Caco-2 (cell line): ENCODE results near the gene IGSF6. TPM values are rescaled to one million over a fixed set of nuclear protein-coding genes. Genes with fewer than 3 reads are reported as not detected.
"Not testable (repeated sequence)": the region's sequence is repeated elsewhere in the genome, so short reads cannot be mapped to it uniquely, and the experiment has no call there.

ENCODE experiments used
- BruUV-seq: library from RNA; stranded (reverse); fragments of 400-500 nt; replicated peaks from 2 replicates; lab custom pipeline; 2021; lab: Mats Ljungman, UMichigan
- CTCF ChIA-PET: fragments of 300-600 bp; sonication (Branson Sonifier 250); formaldehyde crosslinking; loops from one replicate; lab custom pipeline; 2022; ENCODE audit warnings: antibody characterized with exemption; lab: Charles Lee
- POLR2A ChIA-PET: fragments of 300-600 bp; sonication (Branson Sonifier 250); formaldehyde crosslinking; loops from one replicate; lab custom pipeline; 2022; ENCODE audit warnings: antibody characterized with exemption; lab: Charles Lee
- DNase-seq, 2 experiments: peaks; one replicate each; pipeline versions ENCODE4 v3.0.0 to v3.0.0-alpha.2; 2020 to 2022
- H3K27me3 ChIP-seq: replicated peaks from 2 replicates; pipeline ENCODE4 v1.6.0; 2011; ENCODE audit warnings: low read length; ENCODE audit not compliant: control insufficient read depth, insufficient read depth
- H3K36me3 ChIP-seq: 2 replicates; pipeline ENCODE4 v1.5.1; 2011; ENCODE audit warnings: low read length; ENCODE audit not compliant: control insufficient read depth, insufficient read depth
- H3K4me1 ChIP-seq: fragments of 250-450 bp; sonication (Bioruptor Pico); 2 replicates; pipeline ENCODE4 v1.5.1; 2020; ENCODE audit warnings: mild to moderate bottlenecking
- H3K4me3 ChIP-seq: 2 replicates; pipeline ENCODE4 v1.5.1; 2011; ENCODE audit warnings: low read depth, mild to moderate bottlenecking, control low read depth, low read length
- H3K9me3 ChIP-seq: fragments of 250-450 bp; sonication (Bioruptor Pico); 2 replicates; pipeline ENCODE4 v1.5.1; 2020; ENCODE audit warnings: mild to moderate bottlenecking, moderate library complexity
- H3K27ac Mint-ChIP-seq: one replicate; pipeline ENCODE4 v1.8.0; 2022; ENCODE audit warnings: mixed read lengths; ENCODE audit not compliant: unreplicated experiment
- H3K27me3 Mint-ChIP-seq: one replicate; pipeline ENCODE4 v1.8.0; 2022; ENCODE audit warnings: mixed read lengths; ENCODE audit not compliant: insufficient read depth, unreplicated experiment
- H3K36me3 Mint-ChIP-seq: one replicate; pipeline ENCODE4 v1.8.0; 2022; ENCODE audit warnings: mild to moderate bottlenecking, mixed read lengths; ENCODE audit not compliant: insufficient read depth, unreplicated experiment
- H3K4me1 Mint-ChIP-seq: one replicate; pipeline ENCODE4 v1.8.0; 2022; ENCODE audit warnings: low read depth, mixed read lengths; ENCODE audit not compliant: unreplicated experiment
- H3K4me3 Mint-ChIP-seq: one replicate; pipeline ENCODE4 v1.8.0; 2022; ENCODE audit warnings: mild to moderate bottlenecking, moderate library complexity, mixed read lengths; ENCODE audit not compliant: unreplicated experiment
- H3K9me3 Mint-ChIP-seq: one replicate; pipeline ENCODE4 v1.8.0; 2022; ENCODE audit warnings: mixed read lengths; ENCODE audit not compliant: unreplicated experiment
- intact Hi-C: fragments of 100-400 bp; cut with micrococcal nuclease; formaldehyde crosslinking; loops from one replicate; pipeline ENCODE4 v1.10.0; 2022; ENCODE audit not compliant: unreplicated experiment
- total RNA-seq: library from RNA; stranded (reverse); gene quantifications from 2 replicates; pipeline ENCODE4 v1.2.3, GENCODE V29; 2022
- TF ChIP-seq, protein P1 (sequence below), 2 experiments: fragments of 200-600 bp in 1 of 2; IDR thresholded peaks; 1 replicate in 1 of 2; 2 replicates in 1 of 2; pipeline versions ENCODE4 v1.5.1 to v1.8.0; 2011 to 2022; ENCODE audit warnings: antibody characterized with exemption in 1 of 2, control low read depth in 1 of 2, inconsistent platforms in 1 of 2, low read depth in 1 of 2, low read length in 1 of 2, mild to moderate bottlenecking in 1 of 2, moderate library complexity in 1 of 2; ENCODE audit not compliant: insufficient read depth in 1 of 2, severe bottlenecking in 1 of 2, unreplicated experiment in 1 of 2

The IGSF6 gene
- total RNA-seq, 1 experiment from 2014 or later, result not detected

DNA sequence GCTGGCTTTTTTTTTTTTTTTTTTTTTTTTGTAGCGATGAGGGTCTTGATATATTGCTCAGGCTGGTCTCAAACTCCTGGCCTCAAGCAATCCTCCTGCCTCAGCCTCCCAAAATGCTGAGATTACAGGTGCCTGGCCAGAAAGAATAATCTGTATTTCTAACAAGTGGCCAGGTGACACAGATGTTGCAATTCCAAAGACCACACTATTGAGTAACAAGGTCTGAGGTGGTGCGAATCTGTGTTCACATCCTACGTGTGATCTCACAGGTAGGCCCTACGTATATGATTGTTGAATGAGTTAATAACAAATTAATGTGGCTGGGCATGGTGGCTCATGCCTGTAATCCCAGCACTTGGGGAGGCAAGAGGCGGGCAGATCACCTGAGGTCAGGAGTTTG lies 44.6 kb upstream of the IGSF6 start:
- H3K9me3 ChIP-seq, result no peaks in the 10 kb centered on the region
- Mint-ChIP-seq H3K36me3 (no peaks in the 10 kb centered on the region), H3K4me3 (no peak overlapping the region), H3K9me3 (no peaks in the 10 kb centered on the region), H3K27ac (no peak overlapping the region), H3K4me1 (no peaks in the 10 kb centered on the region), H3K27me3 (peaks cover 3% of the 10 kb centered on the region)
- no peak overlapping the region for H3K4me3 ChIP-seq
- no peak for DNase-seq
- BruUV-seq, result no TSS peak
- intact Hi-C loops, result no loop called here
- no peaks in the 10 kb centered on the region for H3K27me3 ChIP-seq
- no peaks in the 10 kb centered on the region for H3K36me3 ChIP-seq
- H3K4me1 ChIP-seq, result no peaks in the 10 kb centered on the region
- CTCF ChIA-PET, result interaction anchor here (0.6 kb wide), 1 partner anchor 16 kb away, joined by 3 read pairs; no protein-coding TSS in a partner anchor
- TF ChIP-seq, protein P1, sequence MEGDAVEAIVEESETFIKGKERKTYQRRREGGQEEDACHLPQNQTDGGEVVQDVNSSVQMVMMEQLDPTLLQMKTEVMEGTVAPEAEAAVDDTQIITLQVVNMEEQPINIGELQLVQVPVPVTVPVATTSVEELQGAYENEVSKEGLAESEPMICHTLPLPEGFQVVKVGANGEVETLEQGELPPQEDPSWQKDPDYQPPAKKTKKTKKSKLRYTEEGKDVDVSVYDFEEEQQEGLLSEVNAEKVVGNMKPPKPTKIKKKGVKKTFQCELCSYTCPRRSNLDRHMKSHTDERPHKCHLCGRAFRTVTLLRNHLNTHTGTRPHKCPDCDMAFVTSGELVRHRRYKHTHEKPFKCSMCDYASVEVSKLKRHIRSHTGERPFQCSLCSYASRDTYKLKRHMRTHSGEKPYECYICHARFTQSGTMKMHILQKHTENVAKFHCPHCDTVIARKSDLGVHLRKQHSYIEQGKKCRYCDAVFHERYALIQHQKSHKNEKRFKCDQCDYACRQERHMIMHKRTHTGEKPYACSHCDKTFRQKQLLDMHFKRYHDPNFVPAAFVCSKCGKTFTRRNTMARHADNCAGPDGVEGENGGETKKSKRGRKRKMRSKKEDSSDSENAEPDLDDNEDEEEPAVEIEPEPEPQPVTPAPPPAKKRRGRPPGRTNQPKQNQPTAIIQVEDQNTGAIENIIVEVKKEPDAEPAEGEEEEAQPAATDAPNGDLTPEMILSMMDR (IDR thresholded peaks at IDR 0.05; ENCODE audit: insufficient read depth in 1 of 2, low read depth in 1 of 2, low read length in 1 of 2, severe bottlenecking in 1 of 2, unreplicated experiment in 1 of 2), result no peak
- POLR2A ChIA-PET, result no interaction called here

- no TSS peak for BruUV-seq
- H3K9me3 ChIP-seq, result no peaks in the 10 kb centered on the region
- H3K4me1 ChIP-seq, result no peaks in the 10 kb centered on the region
- Mint-ChIP-seq H3K4me1 (no peaks in the 10 kb centered on the region), H3K36me3 (no peaks in the 10 kb centered on the region), H3K9me3 (no peaks in the 10 kb centered on the region), H3K27ac (no peak overlapping the region), H3K4me3 (no peak overlapping the region), H3K27me3 (peaks cover 3% of the 10 kb centered on the region)
- no peak overlapping the region for H3K4me3 ChIP-seq
- intact Hi-C loops, result no loop called here
- H3K36me3 ChIP-seq, result no peaks in the 10 kb centered on the region
- ChIA-PET CTCF (no interaction called here), POLR2A (no interaction called here)
- no peaks in the 10 kb centered on the region for H3K27me3 ChIP-seq
- no peak for DNase-seq
- TF ChIP-seq, protein P1 (IDR thresholded peaks at IDR 0.05; ENCODE audit: insufficient read depth in 1 of 2, low read depth in 1 of 2, low read length in 1 of 2, severe bottlenecking in 1 of 2, unreplicated experiment in 1 of 2), result no peak
Observed at GRCh38 chr16:21694609-21695008, 42.2 kb upstream of the IGSF6 start.

GRCh38 chr16:21690967-21691366 lies 38.6 kb upstream of the IGSF6 start:
- H3K4me1 ChIP-seq, BruUV-seq, intact Hi-C loops, H3K27me3 Mint-ChIP-seq, H3K4me1 Mint-ChIP-seq, H3K27me3 ChIP-seq, DNase-seq, H3K4me3 ChIP-seq, H3K9me3 Mint-ChIP-seq, H3K9me3 ChIP-seq, H3K27ac Mint-ChIP-seq, H3K36me3 ChIP-seq, H3K4me3 Mint-ChIP-seq, H3K36me3 Mint-ChIP-seq, CTCF ChIA-PET: not testable (repeated sequence)
- POLR2A ChIA-PET, result interaction anchor here (0.5 kb wide), 1 partner anchor 111 kb away, joined by 3 read pairs; no protein-coding TSS in a partner anchor

- intact Hi-C loops, result no loop called here
- Histone ChIP-seq H3K27me3 (no peaks in the 10 kb centered on the region), H3K36me3 (no peaks in the 10 kb centered on the region), H3K9me3 (no peaks in the 10 kb centered on the region), H3K4me3 (no peak overlapping the region), H3K4me1 (no peaks in the 10 kb centered on the region)
- Mint-ChIP-seq H3K27ac (no peak overlapping the region), H3K36me3 (no peaks in the 10 kb centered on the region), H3K4me1 (no peaks in the 10 kb centered on the region), H3K27me3 (no peaks in the 10 kb centered on the region), H3K4me3 (no peak overlapping the region), H3K9me3 (no peaks in the 10 kb centered on the region)
- TF ChIP-seq, protein P1 (IDR thresholded peaks at IDR 0.05; ENCODE audit: insufficient read depth in 1 of 2, low read depth in 1 of 2, low read length in 1 of 2, severe bottlenecking in 1 of 2, unreplicated experiment in 1 of 2), result no peak
- BruUV-seq, result no TSS peak
- DNase-seq, result no peak
- POLR2A ChIA-PET, result no interaction called here
- CTCF ChIA-PET, result no interaction called here
Observed at GRCh38 chr16:21689107-21689506, 36.7 kb upstream of the IGSF6 start.
